GM12801 (cell line): Measurements from ENCODE around the gene RRP12.

ENCODE experiments used
- CTCF ChIP-seq: IDR thresholded peaks from one replicate; pipeline ENCODE4 v1.5.1; 2011; ENCODE audit warnings: control low read depth; ENCODE audit not compliant: insufficient read length; ENCODE audit errors: extremely low read depth

Gene RRP12

GRCh38 chr10:97435211-97435610 is 34.1 kb upstream of the RRP12 start:
- TF ChIP-seq CTCF, result no peak

- TF ChIP-seq CTCF, result no peak
Observed at GRCh38 chr10:97434557-97434956, 33.4 kb upstream of the RRP12 start.

GRCh38 chr10:97434055-97434454 is 32.9 kb upstream of the RRP12 start:
- TF ChIP-seq CTCF, result no peak

- no peak for TF ChIP-seq CTCF
Observed at GRCh38 chr10:97428572-97428981, 27.4 kb upstream of the RRP12 start.

- no peak for TF ChIP-seq CTCF
Observed at GRCh38 chr10:97427571-97428179, 26.5 kb upstream of the RRP12 start.

- TF ChIP-seq CTCF, result no peak
Observed at GRCh38 chr10:97426776-97427570, 25.8 kb upstream of the RRP12 start.

- TF ChIP-seq CTCF, result no peak
Observed at GRCh38 chr10:97425964-97426775, 25.0 kb upstream of the RRP12 start, which contains the start of gene PGAM1. Gene PGAM1 (plus strand): TSS chr10:97426191. CDS start chr10:97426308, 117 bp downstream.
